NCI-H2081 treated with DMSO at 0.1 percent for 48 hours (cell line): ENCODE measurements around the gene CD34.

Experiments used
- DNase-seq: peaks from one replicate; lab custom pipeline; 2025; lab: John Stamatoyannopoulos, UW

CD34 gene

GRCh38 chr1:207873055-207873890 lies 37.7 kb downstream of the CD34 start:
- DNase-seq, result no peak

- no peak for DNase-seq
Observed at GRCh38 chr1:207872621-207873020, 38.3 kb downstream of the CD34 start.

DNA sequence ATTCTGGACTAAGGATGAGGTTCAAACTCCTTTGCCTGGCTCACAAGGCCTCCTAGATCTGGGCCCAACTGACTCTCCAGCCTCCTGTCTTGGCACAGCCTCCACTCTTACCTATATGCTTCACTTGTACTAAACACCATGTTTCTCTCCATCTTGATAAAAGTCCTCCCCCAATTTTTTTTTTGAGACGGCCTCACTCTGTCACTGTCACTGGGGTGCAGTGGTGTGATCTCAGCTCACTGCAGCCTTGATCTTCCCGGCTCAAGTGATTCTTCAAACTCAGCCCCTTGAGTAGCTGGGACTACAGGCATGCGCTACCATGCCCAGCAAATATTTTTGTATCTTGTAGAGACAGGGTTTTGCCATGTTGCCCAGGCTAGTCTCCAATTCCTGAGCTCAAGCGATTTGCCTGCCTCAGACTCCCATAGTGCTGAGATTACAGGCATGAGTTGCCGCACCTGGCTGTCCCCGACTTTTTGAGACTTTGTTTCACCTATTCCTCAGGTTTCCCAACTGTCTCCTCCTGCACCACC lies 39.7 kb downstream of the CD34 start:
- no peak for DNase-seq

DNA sequence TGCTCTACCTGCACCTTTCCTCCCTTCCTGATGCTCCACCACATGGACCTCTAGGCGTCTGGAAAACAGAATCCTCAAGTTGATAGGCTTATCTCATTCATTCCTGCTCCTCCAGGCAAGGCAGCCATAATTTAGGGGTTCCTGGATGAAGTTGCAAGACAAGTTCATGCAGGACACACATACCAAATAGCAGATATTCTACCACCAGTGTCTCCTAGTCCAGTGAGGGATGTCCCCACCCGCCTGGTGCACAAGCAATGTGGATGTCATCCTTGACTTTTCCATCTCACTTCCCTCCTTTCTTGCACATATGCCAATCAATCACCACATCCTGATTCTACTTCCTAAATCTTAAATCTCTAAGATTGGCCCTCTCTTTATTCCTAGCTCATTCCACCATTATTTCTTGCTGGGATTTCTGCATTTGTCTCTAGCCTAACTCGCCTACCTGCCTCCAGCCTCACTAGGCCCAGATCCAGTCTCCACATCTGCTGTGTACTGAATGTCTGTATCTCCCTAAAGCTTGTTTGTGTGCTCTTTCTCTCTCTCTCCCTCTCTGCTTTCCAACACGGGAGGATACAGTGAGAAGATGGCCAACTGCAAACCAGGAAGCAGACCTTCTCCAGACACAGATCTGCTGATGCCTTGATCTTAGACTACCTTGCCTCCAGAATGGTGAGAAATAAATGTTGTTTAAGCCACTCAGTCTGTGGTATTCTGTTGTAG lies 40.5 kb downstream of the CD34 start:
- no peak for DNase-seq

GRCh38 chr1:207869859-207870258 lies 41.1 kb downstream of the CD34 start:
- no peak for DNase-seq

DNA sequence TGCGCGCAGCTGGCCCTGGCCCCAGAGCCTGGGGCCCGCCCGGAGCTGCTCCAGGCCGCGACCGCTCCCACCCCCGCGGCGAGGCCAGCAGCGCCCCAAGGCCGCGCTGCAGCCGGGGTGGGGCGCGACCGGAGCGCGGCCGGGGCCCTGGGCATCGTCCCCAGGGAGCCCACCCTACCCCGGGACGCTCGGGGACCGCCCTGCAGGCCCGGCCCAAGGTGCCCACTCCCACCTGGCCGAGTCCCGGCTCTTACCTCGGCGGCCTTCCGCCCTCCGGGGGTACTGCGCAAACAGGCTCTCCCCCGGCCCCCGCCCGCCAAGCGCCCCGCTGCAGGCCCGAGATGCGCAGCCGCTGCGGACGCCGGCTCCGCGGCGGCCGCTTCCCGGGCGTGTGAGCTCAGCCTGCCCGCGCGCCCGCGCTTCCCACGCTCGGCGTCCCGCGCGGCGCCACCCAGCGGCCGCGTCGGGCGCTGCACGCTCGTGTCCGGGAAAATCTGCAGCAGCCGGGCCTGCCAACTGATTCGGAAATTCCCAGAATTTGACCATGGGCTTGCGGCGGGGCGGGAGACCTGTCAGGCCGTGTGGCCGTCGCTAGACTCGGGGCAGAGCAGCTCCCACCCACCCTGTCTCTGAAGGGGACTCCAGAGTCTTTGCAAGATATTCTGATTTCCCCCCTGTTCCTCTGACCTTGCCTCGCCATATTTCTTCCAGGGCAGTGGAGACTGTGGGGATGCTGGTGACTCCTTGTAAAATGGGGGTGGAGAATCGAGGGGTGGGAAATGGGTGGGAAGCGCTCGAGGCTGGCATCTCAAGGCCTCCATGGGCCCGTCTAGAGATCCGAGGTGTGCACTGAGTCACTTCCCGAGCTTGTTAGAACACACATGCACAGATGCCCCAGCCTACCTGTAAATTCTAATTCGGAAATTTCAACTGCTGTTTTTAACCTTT lies 41.9 kb downstream of the CD34 start:
- DNase-seq, result peak; percentile 33

DNA sequence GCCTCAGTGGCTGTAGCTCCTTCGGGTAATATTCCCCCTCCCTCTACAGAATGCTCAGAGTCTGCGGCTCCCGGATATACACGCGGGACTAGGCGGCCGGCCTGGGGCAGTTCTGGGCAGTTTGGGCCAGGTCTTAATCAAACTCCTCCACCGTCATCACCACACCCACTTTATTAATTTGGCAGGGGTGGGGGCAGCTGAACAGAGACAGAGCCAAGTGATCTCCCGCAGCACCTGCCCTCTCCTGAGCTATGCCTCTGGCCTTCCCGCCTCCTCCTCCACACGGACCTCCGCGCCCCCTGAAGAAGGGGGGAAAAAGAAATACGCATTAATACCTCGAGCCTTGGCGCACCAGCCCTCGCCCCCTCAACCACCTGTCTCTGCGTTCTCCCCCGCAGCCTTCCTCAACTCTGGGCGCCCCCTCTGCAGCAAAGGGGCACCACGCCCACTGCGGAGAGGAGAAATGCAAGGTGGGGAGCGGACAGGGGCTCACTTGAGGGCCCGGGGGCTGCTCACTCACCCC lies 42.6 kb downstream of the CD34 start:
- no peak for DNase-seq

DNA sequence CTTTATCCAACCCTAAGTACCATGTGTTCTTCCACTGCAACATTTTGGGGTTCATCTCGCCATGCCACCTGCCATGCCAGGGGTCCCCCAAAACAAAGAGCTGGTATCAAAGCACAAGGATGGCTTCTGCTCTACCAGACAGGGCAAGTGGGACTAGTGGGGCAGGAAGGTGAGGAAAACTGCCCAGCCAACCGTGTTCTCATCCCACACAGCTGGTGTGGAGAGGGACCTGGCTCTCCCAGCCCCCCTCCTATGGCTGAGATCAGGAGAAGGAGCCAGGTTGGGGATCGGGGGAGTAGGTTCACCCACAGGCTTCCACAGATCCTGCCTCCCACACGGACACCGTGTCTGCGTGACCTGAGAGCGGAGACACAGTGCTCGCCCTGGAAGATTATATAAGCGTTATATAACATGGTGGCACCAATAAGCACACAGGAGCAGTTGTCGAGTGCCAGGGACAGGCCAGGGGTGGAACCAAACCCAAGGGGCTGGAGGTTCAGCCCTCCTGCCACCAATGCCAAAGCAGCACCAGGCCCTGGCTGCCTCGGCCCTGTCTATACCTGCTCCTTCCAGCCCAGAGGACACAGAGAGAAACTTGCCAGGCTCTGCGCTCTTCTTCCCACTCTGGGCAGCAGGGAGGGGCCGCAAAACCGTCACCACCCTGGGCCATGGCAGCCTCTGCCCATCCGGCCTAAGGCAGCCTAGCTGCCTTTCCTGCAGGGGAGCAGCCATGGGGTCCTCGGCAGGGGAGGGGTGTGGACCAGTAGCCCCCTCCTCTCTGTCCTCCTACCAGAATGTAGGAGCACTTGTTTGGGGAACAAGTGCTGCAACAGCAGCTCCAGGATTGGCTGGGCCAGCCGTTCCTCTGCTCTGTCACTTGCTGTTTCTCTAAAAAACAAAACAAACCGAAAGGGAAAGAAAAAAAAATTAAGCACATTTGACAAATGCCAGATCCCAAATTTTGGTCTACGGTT lies 43.5 kb downstream of the CD34 start:
- DNase-seq, result no peak

GRCh38 chr1:207866471-207867135 lies 44.3 kb downstream of the CD34 start:
- no peak for DNase-seq

GRCh38 chr1:207863893-207864535 lies 46.9 kb downstream of the CD34 start:
- DNase-seq, result no peak

- DNase-seq, result no peak
Observed at GRCh38 chr1:207862241-207862787, 48.6 kb downstream of the CD34 start.

DNA sequence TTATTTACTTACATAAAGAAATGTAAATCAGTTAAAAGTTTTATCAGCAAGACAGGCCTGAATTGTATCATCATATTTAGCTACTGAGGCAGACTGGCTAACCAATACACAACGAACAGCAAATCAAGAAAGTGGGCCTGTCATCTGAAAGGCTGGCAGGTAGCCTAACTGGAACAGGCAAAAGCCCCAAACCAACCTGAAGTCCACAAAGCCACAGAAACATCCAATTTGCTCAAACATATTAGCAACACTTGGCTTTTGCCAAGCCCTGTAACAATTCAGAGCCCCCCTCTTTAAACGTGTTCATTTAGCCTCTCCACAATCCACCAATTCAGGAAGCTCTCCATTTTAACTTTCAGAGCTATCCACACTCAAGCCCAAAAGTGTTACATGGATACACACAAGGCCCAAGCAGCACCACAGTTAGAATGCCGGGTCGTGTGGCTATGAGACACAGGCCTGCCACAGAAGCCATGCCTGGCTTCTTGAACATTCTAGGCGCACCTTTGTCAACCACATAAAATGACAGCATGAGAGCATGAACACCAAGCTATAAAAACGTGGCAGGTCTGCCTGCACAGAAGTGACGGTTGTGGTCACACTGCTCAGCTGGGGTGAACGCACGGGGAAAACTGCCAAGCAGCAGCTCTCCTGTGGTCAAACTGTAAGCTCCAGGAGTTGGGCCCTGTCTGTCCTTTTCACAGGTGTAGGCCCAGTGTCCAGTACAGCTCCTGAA lies 49.3 kb downstream of the CD34 start:
- DNase-seq, result no peak

GRCh38 chr1:207860531-207860930 lies 50.4 kb downstream of the CD34 start:
- DNase-seq, result no peak

GRCh38 chr1:207858806-207859205 lies 52.1 kb downstream of the CD34 start:
- DNase-seq, result no peak

DNA sequence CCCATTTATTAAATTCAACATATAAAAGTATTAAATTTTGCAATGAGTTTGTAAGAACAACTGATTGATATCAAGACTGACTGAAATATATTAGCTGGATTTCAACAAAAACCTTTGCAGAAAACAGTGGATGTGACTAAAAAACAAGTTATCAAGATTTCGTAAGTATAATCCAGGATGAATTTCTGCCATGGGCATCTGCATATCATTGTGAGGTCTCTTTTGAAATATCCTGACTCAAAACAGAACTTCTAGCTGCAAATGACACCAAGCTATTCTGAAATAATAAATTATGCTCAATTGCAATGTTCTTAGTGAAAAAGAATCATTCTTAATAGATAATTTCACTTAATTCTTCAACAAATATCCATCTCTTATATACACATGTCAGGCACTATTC lies 52.6 kb downstream of the CD34 start:
- DNase-seq, result no peak

GRCh38 chr1:207857447-207857846 lies 53.5 kb downstream of the CD34 start:
- DNase-seq, result no peak

DNA sequence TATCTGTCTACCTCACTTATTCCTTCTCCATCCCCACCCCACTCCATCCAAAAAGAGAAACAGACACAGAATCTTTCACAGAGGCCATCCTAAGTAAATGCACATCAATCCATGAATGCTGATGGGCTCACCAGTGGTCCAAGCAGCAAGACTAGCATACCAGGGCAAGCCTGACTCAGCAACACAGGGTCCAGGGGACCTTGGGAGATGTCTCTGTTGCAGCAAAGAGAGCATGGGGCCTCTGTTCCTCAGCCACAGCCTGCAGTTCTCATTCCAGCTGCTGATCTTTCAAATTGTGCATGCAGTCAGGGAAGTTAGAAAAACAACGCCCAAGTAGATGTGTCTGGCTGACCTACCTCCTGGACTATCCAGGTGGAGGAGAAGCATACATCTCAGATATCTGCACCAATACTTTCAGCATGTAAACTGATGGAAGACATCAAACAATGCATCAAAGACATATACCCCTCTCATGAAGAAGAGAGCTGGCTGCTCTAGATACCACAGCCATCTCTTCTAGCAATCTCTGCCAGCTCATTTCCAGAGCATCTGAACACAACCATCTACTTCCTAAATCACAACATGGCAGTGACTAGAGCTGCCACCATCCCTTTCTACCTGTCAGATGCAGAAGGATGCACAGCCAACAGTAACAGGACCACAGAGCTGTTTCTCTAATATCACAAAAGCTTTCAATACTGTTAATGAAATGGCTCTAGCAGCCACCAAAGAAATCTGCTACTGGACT lies 54.5 kb downstream of the CD34 start:
- DNase-seq, result no peak

- DNase-seq, result no peak
Observed at GRCh38 chr1:207854001-207854400, 56.9 kb downstream of the CD34 start.
